Measurements from ENCODE around the gene PI16.

The PI16 gene

DNA sequence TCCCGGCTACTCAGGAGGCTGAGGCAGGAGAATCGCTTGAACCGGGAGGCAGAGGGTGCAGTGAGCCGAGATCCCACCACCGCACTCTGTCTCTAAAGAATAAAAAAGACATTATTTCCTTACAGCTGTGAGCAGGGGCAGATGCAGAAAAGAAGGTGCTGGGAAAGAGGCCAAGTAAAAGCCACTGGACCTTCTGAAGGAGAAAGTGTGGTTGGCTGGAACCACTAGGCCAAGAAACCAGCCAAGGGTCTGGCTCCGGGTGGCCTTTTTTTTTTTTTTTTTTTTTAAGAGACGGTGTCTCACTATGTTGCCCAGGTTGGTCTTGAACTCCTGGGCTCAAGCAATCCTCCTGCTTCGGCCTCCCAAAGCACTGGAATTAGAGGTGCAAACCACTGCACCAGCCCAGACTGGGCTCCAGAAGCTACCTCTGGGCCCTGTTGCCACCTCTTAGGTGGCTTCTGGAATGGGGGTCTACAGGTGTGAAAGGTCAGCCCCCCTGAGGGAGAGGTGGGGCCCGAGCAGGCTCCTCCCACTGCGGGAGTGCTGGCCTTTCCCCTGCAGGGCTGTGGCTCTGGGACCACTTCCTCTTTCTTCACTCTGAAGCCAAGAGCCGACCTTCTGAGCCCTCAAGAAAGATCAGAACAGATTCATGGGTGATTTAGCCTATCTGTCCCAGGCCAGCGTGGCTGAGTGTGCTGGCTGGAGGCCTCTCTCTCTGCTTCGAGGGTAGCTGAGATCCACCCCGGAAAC lies 50.7 kb downstream of the PI16 start, which contains the start of gene FGD2:
Gene FGD2, plus strand, starts transcription at position 595 of the 750 bp plus-strand sequence. CDS start 163 bp downstream, outside the sequence.
- no peak for DNase-seq

DNA sequence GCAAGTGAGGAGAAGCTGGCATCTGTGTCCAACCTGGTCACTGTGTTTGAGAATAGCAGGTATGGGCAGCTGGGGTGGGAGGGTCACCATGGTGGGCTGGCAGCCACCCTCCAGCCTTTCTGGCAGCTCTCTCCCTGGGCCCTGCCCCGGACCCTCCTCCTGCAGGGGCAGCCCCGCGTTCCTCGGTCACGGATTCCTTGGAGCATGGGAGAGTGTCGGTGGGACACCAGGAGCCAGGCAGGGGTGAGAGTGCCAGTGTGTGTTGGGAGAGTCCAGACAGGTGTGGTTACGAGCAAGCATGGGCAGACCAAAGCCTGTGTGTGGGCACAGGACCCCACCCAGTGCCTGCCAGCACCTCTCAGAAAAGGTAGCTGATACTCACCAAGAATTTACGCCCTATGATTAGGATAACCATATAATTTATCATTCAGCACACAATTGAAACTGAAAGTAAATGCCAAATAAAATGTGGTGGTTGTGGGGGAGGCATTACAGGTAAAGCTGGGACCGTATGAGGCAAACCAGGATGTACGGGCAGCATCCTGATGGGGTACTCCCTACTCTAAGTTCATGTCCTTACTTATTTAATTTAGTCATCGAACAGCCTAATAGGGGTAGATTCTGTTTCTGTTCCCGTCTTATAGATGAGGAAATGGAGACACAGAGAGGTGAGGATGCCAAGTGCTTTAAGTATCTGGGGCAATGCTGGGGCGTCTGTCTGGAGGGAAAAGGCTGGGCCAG lies 51.5 kb downstream of the PI16 start:
- no peak for DNase-seq

DNA sequence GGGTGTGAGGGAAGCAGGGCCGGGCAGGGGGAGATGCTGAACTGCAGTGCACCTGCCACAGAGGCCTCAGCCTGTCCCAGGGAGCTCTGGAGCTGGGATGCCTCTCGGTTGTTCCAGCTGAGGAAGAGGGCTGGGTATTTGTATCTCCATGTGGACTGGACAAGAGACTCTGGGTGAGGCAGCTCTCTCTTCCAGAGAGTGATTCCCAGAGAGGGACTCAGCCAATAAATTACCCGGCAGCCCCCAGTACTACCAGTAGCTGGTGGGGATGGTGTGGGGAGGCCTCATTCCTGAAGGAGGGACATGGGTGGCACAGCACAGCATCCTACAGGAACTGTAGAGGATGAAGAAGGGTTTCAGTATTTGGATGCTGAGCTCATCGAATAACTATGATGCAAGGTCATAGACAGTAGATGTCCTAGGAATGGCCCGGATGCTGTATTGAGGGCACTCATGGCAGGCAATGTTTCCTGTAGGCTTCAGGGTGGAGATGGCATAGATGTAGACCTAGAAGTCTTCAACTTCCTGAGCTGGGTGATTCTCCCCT lies 52.3 kb downstream of the PI16 start:
- peak; percentile 87 for DNase-seq

DNA sequence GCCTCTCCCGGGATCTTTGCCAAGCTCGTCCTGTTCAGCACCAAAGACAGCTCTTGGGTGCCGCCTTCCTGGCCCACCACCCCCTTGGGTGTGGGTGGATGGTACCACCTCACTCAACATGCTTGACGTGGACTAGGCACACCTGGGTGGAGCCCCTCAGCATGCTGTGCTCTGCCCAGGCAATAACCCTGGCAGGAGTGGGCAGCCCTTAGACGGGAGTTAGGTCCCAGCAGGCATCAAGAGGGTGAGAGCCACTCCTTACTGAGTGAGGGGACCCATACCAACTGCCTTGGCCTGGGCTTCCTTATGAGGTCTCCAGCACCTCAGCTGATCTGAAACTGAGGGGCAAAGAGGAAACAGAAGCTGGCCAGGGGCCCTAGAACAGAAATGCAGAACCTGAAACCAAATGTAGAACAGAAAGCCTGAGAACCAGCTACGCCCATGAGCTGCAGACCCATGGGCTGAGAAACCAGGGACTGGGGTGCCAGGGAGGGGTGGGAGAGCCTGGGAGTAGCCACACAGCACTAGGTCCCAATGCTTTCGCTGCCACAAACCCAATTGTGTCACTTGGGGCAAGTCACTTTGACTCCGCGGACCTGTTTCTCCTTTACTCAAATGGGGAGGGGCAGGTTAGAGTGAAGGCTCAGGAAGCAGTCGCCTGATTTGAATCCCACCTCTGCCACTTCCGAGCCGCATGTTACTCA lies 53.0 kb downstream of the PI16 start:
- DNase-seq, result no peak

DNA sequence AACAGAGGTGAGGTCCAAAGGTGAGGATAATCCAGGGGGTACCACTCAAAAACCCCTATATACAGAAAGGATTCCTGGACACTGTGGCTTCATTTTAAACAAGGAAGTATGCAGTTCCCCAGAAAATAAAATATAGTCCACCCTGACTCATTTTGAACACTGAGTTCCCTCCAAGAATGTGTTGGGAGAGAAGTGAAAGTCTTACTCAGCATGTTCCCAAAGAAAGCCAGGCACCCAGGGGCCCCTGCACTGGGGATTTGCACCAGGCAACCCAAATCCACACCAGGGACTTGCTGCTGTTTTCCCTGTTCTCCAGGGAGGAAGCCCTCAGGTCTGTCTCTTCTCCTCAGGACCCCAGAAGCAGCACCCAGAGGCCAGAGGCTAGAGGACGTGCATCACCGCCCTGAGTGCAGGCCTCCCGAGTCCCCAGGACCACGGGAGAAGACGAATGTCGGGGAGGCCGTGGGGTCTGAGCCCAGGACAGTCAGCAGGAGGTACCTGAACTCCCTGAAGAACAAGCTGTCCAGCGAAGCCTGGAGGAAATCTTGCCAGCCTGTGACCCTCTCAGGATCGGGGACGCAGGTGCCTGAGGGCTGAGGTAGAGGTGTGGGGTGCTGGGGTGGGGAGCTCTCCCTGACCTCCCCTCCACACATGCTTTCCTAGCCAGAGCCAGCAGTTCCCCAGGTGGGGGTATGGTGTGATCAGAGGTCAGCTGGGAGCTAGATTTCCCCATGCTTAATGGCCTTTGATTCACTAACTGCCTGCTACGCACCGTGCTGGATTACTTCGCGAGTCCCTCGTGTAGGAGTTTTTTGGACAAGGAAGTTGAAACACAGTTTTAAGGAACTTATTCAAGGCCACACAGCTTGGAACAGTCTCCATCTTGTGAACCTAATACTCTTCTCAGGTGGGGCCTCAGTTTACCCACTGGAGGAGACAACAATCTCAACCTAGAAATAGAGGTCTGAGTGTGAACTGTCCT lies 54.2 kb downstream of the PI16 start:
- DNase-seq, result no peak

DNA sequence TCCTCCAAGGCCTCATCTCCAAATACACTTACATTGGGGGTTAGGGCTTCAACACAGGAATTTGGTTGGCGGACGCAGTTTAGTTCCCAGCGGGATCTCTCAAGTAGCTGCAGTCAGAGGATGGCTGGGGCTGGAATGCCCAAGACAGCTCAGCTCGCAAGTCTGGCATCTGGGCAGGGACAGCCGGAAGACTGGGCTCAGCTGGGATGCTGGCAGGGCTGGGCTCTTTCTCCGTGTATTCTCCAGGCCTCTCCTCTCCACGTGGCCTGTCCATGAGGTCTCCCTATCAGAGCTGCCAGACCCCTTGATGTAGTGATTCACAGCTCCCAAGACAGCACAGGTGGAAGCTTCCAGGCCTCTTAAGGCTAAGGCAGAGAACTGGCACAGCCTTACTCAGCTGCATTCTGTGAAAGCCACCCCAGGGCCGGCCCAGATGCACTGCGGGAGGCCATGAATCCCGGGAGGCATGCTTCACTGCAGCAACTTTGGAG lies 55.9 kb downstream of the PI16 start:
- DNase-seq, result no peak

DNA sequence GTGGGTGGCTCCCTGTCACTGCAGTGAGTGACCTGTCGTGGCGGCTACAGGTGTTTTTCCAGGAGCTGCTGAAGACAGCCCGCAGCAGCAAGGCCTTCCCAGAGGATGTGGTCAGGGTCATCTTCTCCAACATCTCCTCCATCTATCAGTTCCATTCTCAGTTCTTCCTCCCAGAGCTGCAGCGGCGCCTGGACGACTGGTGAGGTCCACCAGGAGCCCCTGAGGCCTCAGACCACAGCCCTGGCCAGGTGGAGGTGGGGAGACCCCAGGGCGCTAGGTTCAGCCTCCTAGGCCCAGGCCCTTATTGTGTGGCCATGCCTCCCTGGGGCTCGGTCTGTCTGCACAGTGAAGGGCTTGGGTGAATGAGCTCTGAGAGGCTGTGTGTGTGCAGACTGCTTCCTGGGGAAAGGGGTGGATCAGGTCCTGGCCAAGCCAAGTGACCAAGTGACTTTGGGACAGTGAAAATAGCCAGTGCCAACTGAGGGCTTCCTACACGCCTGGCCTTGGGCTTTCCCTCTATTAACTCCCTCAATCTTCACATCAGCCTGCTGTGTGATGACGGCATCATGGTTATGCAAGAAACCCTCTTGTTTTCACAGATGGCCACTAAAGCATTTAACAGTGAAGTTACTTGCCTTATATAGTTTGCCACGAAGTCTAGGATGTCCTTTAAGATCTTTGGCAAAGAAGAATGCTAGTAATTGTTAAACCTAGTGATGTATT lies 57.3 kb downstream of the PI16 start:
- DNase-seq, result peak; percentile 46

DNA sequence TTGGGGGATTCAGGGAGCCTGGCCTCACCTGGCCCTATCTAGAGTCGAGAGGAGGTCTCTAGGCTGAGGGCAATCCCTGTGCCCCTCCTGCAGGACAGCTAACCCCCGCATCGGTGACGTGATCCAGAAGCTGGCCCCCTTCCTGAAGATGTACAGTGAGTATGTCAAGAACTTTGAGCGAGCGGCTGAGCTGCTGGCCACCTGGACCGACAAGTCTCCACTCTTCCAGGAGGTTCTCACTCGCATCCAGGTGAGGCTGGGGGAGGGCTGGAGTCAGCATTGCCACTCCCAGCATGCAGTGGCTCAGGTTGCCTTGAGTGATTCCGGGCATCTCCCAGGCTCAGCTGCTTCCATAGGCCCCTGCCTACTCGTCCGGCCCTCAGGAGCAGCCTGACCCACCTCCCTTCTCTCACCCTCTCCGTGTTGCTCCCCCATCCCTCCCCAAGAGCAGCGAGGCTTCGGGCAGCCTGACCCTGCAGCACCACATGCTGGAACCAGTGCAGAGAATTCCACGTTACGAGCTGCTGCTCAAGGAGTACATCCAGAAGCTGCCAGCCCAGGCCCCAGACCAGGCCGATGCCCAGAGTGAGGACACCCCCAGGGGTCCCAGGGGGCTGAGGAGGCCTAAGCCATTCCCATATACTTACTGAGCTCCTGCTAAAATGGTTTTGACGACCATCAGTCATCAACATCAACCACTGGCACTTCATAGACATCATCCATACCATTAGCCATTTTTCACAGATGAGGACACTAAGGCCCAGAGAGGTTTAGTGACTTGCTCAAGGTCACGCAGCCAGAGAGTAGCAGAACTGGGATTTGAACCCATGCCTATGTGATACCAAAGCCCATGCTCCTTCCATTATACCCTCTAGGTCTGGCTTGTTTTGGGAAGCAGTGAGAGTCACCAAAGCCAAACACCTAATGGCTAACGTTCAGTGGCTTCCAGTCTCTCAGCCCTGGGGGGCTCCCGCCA lies 59.3 kb downstream of the PI16 start:
- DNase-seq, result no peak
